GM10248 (cell line): ENCODE results near the gene FAP.

Source experiments
- CTCF ChIA-PET: fragments of 300-600 bp; sonication (Branson Sonifier 250); formaldehyde crosslinking; extraction: SDS; loops from one replicate; lab custom pipeline; 2021; ENCODE audit warnings: antibody characterized with exemption; lab: Yijun Ruan, JAX
- POLR2A ChIA-PET: fragments of 350-650 bp; sonication (Branson Sonifier 250); formaldehyde crosslinking; extraction: SDS; loops from one replicate; lab custom pipeline; 2020; ENCODE audit warnings: antibody characterized with exemption; lab: Yijun Ruan, JAX
- DNase-seq: peaks from one replicate; pipeline ENCODE4 v3.0.0; 2012; ENCODE audit errors: extremely low spot score
- TF ChIP-seq, protein P1 (sequence below): IDR thresholded peaks from 2 replicates; pipeline ENCODE4 v1.5.1; 2012; ENCODE audit warnings: mild to moderate bottlenecking, low read depth; ENCODE audit errors: extremely low read depth, missing control alignments, control extremely low read depth

The FAP gene

DNA sequence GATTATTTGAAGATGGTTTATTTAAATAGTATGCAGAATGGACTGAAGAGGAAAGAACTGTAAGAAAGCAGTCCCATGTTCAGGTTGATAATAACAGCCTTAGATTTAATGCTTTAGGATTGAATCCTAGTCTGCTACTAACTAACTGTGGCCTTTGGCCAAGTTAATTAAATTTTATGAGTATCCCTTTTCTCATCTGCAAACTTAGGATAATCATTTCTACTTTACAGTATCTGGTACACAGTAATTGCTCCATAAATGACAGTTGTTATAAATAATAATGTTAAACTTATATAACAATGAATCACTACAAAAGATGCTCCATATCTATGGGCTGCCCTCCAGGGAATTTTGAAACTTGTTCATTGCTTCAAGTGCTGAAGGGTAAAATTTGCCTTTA, 41.0 kb downstream of the FAP start:
- TF ChIP-seq, protein P1, sequence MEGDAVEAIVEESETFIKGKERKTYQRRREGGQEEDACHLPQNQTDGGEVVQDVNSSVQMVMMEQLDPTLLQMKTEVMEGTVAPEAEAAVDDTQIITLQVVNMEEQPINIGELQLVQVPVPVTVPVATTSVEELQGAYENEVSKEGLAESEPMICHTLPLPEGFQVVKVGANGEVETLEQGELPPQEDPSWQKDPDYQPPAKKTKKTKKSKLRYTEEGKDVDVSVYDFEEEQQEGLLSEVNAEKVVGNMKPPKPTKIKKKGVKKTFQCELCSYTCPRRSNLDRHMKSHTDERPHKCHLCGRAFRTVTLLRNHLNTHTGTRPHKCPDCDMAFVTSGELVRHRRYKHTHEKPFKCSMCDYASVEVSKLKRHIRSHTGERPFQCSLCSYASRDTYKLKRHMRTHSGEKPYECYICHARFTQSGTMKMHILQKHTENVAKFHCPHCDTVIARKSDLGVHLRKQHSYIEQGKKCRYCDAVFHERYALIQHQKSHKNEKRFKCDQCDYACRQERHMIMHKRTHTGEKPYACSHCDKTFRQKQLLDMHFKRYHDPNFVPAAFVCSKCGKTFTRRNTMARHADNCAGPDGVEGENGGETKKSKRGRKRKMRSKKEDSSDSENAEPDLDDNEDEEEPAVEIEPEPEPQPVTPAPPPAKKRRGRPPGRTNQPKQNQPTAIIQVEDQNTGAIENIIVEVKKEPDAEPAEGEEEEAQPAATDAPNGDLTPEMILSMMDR: no peak
- ChIA-PET POLR2A (no interaction called here), CTCF (no interaction called here)
- no peak for DNase-seq

GRCh38 chr2:162200636-162201035, 42.6 kb downstream of the FAP start:
- ChIA-PET CTCF (no interaction called here), POLR2A (no interaction called here)
- TF ChIP-seq, protein P1: no peak
- DNase-seq: no peak

DNA sequence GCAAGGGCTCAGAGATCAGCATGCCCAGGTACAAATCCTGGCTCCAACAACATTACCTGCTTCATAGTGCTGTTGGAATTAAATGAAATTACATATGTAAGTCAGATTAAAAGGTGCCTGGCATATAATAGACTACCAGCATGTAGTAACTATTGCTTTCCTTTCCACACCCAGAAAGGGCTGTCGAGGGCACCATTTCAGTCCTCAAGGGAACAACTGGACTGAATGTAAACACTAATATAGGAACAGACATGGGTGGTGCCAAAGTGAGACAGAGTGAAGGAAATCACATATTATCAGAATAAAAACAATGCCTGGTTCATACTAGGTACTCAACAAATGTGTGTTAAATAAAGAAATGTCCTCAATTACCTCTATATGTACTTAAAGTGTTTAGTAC, 43.3 kb downstream of the FAP start:
- TF ChIP-seq, protein P1: no peak
- CTCF ChIA-PET: interaction anchor here (1.5 kb wide), 1 partner anchor 21 kb away, joined by 6 read pairs; no protein-coding TSS in a partner anchor
- POLR2A ChIA-PET: no interaction called here
- DNase-seq: no peak

GRCh38 chr2:162198239-162198638, 45.0 kb downstream of the FAP start:
- CTCF ChIA-PET: interaction anchor here (0.7 to 1.5 kb wide), 5 partner anchors 15 to 101 kb away, joined by 3 to 6 read pairs (median 3); no protein-coding TSS in a partner anchor
- TF ChIP-seq, protein P1: no peak
- no peak for DNase-seq
- POLR2A ChIA-PET: no interaction called here

- DNase-seq: no peak
- POLR2A ChIA-PET: no interaction called here
- CTCF ChIA-PET: interaction anchor here (0.7 to 2.2 kb wide), 7 partner anchors 10 to 102 kb away, joined by 3 to 6 read pairs (median 3); no protein-coding TSS in a partner anchor
- TF ChIP-seq, protein P1: no peak
Observed at GRCh38 chr2:162197069-162197825, 46.0 kb downstream of the FAP start.

DNA sequence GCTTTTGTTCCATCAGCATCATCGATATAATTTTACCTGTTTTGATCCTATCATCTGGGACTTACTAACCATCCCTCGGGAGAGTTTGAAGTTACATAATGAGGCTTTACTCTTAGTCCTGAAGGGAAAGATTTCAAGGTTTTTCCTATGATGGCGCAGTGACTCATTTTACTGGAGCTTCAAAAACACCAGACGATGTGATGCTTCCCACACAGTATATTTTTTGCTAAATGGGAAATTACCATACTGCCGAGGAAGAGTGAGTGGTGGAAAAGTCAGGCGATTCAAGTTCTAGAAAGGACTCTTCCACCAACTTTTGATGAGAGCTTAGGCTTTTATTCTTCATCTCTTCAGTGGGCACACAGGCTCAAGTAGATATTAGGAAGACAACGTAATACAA, 46.6 kb downstream of the FAP start:
- TF ChIP-seq, protein P1: no peak
- ChIA-PET CTCF (interaction anchor here (0.9 to 2.2 kb wide), 5 partner anchors 10 to 44 kb away, joined by 3 to 6 read pairs (median 3); no protein-coding TSS in a partner anchor), POLR2A (no interaction called here)
- no peak for DNase-seq
